Epithelial cell of prostate (primary cell): Measurements from ENCODE around the gene UGP2.

Source experiments
- DNase-seq: peaks from one replicate; pipeline ENCODE4 v3.0.0-alpha.2; 2011; ENCODE audit warnings: low read depth, low spot score
- H3K27ac ChIP-seq: fragments of 450-650 bp; 2 replicates; pipeline ENCODE4 v1.5.1; 2017; ENCODE audit warnings: mild to moderate bottlenecking

Gene UGP2

GRCh38 chr2:63861220-63861822, 19.6 kb downstream of the UGP2 start:
- DNase-seq = no peak
- peak overlapping the region; percentile 69 for H3K27ac ChIP-seq

GRCh38 chr2:63862806-63863205, 21.1 kb downstream of the UGP2 start:
- peak overlapping the region; percentile 69 for H3K27ac ChIP-seq

GRCh38 chr2:63863707-63864106, 22.0 kb downstream of the UGP2 start:
- peak overlapping the region; percentile 69 for H3K27ac ChIP-seq
- no peak for DNase-seq

More at GRCh38 chr2:63862806-63863205, 21.1 kb downstream of the UGP2 start:
- no peak for DNase-seq

- peak overlapping the region; percentile 14 for H3K27ac ChIP-seq
- DNase-seq = no peak
Measured at GRCh38 chr2:63865159-63865799, 23.6 kb downstream of the UGP2 start.

- no peak for DNase-seq
- no peak overlapping the region for H3K27ac ChIP-seq
Measured at GRCh38 chr2:63866009-63866709, 24.5 kb downstream of the UGP2 start.

GRCh38 chr2:63870679-63871078, 29.0 kb downstream of the UGP2 start:
- peak overlapping the region; percentile 31 for H3K27ac ChIP-seq
- no peak for DNase-seq

- no peak overlapping the region for H3K27ac ChIP-seq
- no peak for DNase-seq
Measured at GRCh38 chr2:63871864-63872263, 30.2 kb downstream of the UGP2 start.

GRCh38 chr2:63872571-63873328, 31.1 kb downstream of the UGP2 start:
- DNase-seq = no peak
- H3K27ac ChIP-seq = no peak overlapping the region

GRCh38 chr2:63874204-63875130, 32.8 kb downstream of the UGP2 start:
- peak overlapping the region; percentile 64 for H3K27ac ChIP-seq
- DNase-seq = no peak

GRCh38 chr2:63875131-63875527, 33.4 kb downstream of the UGP2 start:
- DNase-seq = no peak
- H3K27ac ChIP-seq = peak overlapping the region; percentile 64

GRCh38 chr2:63875559-63876245, 34.0 kb downstream of the UGP2 start:
- peak overlapping the region; percentile 64 for H3K27ac ChIP-seq
- no peak for DNase-seq

- peak overlapping the region; percentile 64 for H3K27ac ChIP-seq
- no peak for DNase-seq
Measured at GRCh38 chr2:63876311-63876710, 34.6 kb downstream of the UGP2 start.

- DNase-seq = no peak
- H3K27ac ChIP-seq = no peak overlapping the region
Measured at GRCh38 chr2:63878486-63878885, 36.8 kb downstream of the UGP2 start.

GRCh38 chr2:63879876-63880433, 38.3 kb downstream of the UGP2 start:
- no peak overlapping the region for H3K27ac ChIP-seq
- no peak for DNase-seq

- DNase-seq = no peak
Measured at GRCh38 chr2:63880625-63881024, 38.9 kb downstream of the UGP2 start.

GRCh38 chr2:63881205-63881604, 39.5 kb downstream of the UGP2 start:
- H3K27ac ChIP-seq = no peak overlapping the region
- DNase-seq = no peak

More at GRCh38 chr2:63880625-63881024, 38.9 kb downstream of the UGP2 start:
- no peak overlapping the region for H3K27ac ChIP-seq

- DNase-seq = no peak
- no peak overlapping the region for H3K27ac ChIP-seq
Measured at GRCh38 chr2:63882395-63883105, 40.9 kb downstream of the UGP2 start.

- DNase-seq = no peak
- H3K27ac ChIP-seq = no peak overlapping the region
Measured at GRCh38 chr2:63886445-63886844, 44.7 kb downstream of the UGP2 start.
